DLD1 (cell line): ENCODE data around the gene LRRC27.

ENCODE experiments used
- in situ Hi-C: cut with HindIII; loops from 2 replicates; pipeline ENCODE4 v1.10.0; 2017; ENCODE audit warnings: low sequenced_read_pairs

LRRC27 gene

GRCh38 chr10:132388891-132389432 lies 57.0 kb downstream of the LRRC27 start:
- in situ Hi-C loops = no loop called here

- in situ Hi-C loops = no loop called here
Measured at GRCh38 chr10:132389433-132390169, 57.6 kb downstream of the LRRC27 start.

- in situ Hi-C loops = no loop called here
Measured at GRCh38 chr10:132390170-132390920, 58.4 kb downstream of the LRRC27 start.

- in situ Hi-C loops = no loop called here
Measured at GRCh38 chr10:132390921-132391675, 59.1 kb downstream of the LRRC27 start.

GRCh38 chr10:132391676-132392020 lies 59.7 kb downstream of the LRRC27 start:
- in situ Hi-C loops = no loop called here

- in situ Hi-C loops = no loop called here
Measured at GRCh38 chr10:132392184-132392800, 60.3 kb downstream of the LRRC27 start.

- in situ Hi-C loops = no loop called here
Measured at GRCh38 chr10:132392811-132393694, 61.1 kb downstream of the LRRC27 start.

- in situ Hi-C loops = no loop called here
Measured at GRCh38 chr10:132393695-132394181, 61.7 kb downstream of the LRRC27 start.

GRCh38 chr10:132394201-132394811 lies 62.3 kb downstream of the LRRC27 start:
- in situ Hi-C loops = no loop called here

- in situ Hi-C loops = no loop called here
Measured at GRCh38 chr10:132394936-132395703, 63.1 kb downstream of the LRRC27 start.

- in situ Hi-C loops = no loop called here
Measured at GRCh38 chr10:132395704-132396493, 63.9 kb downstream of the LRRC27 start.

- in situ Hi-C loops = no loop called here
Measured at GRCh38 chr10:132396494-132397035, 64.6 kb downstream of the LRRC27 start.

- in situ Hi-C loops = no loop called here
Measured at GRCh38 chr10:132397036-132397541, 65.1 kb downstream of the LRRC27 start, which contains the start of gene PWWP2B. TSS of gene PWWP2B (plus strand) at chr10:132397200. CDS start at chr10:132397227, 27 bp downstream.

GRCh38 chr10:132397671-132398565 lies 65.9 kb downstream of the LRRC27 start:
- in situ Hi-C loops = no loop called here

- in situ Hi-C loops = no loop called here
Measured at GRCh38 chr10:132398566-132398991, 66.6 kb downstream of the LRRC27 start.
